DND-41 (cell line): ENCODE measurements around the gene CYP46A1.

Experiments used
- EZH2 ChIP-seq: IDR thresholded peaks from 3 replicates; pipeline ENCODE4 v1.6.1; 2012; ENCODE audit warnings: borderline replicate concordance, low read depth, mild to moderate bottlenecking, moderate library complexity, low read length, inconsistent platforms; ENCODE audit not compliant: severe bottlenecking
- TF ChIP-seq, protein P1 (sequence below): IDR thresholded peaks from 2 replicates; pipeline ENCODE4 v1.5.1; 2012; ENCODE audit warnings: borderline replicate concordance, low read length, moderate library complexity, mild to moderate bottlenecking; ENCODE audit not compliant: poor library complexity, severe bottlenecking; ENCODE audit errors: extremely low read depth

DNA sequence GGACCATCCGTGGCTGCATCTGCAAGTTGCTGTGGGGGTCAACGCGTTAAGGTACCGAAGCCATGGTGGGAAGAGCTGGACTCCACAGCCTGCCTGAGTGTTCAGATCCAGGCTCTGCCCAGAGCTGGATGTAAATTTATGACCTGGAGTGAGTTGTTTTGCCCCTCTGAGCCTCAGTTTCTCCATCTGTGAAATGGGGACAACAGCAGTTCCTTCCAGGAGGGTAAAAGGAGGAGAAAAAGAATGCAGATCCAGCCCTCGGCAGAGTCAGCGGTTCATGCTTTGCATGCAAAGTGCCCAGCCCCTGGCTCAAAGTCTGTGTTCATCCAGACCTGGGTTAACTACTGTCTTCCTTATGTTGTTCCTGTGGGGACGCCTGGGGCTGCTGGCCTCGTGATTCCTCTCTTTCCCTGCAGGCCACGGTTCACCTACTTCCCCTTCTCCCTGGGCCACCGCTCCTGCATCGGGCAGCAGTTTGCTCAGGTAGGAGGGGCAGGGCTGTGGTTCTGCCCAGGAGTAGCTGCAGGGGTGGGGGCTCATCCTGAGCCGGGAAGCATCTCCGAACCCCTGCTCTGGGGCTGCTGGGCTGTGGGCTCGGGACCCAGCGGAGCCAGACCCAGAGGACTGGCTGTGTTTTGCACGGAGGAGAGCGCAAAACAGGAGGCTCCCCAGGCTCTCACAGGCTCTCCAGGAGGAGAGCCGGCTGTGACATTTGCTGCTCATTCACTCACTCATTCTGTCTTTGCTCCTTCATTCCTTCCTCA is 41.9 kb downstream of the CYP46A1 start:
- TF ChIP-seq, protein P1, sequence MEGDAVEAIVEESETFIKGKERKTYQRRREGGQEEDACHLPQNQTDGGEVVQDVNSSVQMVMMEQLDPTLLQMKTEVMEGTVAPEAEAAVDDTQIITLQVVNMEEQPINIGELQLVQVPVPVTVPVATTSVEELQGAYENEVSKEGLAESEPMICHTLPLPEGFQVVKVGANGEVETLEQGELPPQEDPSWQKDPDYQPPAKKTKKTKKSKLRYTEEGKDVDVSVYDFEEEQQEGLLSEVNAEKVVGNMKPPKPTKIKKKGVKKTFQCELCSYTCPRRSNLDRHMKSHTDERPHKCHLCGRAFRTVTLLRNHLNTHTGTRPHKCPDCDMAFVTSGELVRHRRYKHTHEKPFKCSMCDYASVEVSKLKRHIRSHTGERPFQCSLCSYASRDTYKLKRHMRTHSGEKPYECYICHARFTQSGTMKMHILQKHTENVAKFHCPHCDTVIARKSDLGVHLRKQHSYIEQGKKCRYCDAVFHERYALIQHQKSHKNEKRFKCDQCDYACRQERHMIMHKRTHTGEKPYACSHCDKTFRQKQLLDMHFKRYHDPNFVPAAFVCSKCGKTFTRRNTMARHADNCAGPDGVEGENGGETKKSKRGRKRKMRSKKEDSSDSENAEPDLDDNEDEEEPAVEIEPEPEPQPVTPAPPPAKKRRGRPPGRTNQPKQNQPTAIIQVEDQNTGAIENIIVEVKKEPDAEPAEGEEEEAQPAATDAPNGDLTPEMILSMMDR, result no peak
- no peak for TF ChIP-seq EZH2
